GM12873 (cell line): Measurements from ENCODE around the gene PNLIPRP1.

Experiments used
- CTCF ChIP-seq: IDR thresholded peaks from 2 replicates; pipeline ENCODE4 v1.5.1; 2012; ENCODE audit warnings: low read depth, mild to moderate bottlenecking, moderate library complexity, low read length, control low read depth; ENCODE audit not compliant: insufficient read depth; ENCODE audit errors: missing control alignments

The PNLIPRP1 gene

GRCh38 chr10:116648903-116649302 is 58.1 kb downstream of the PNLIPRP1 start:
- no peak for TF ChIP-seq CTCF

GRCh38 chr10:116653885-116654284 is 63.1 kb downstream of the PNLIPRP1 start:
- TF ChIP-seq CTCF, result no peak

GRCh38 chr10:116654816-116655215 is 64.1 kb downstream of the PNLIPRP1 start:
- peak; percentile 51 for TF ChIP-seq CTCF

GRCh38 chr10:116655568-116655967 is 64.8 kb downstream of the PNLIPRP1 start:
- TF ChIP-seq CTCF, result no peak

GRCh38 chr10:116656044-116656443 is 65.3 kb downstream of the PNLIPRP1 start:
- TF ChIP-seq CTCF, result no peak

GRCh38 chr10:116657863-116658551 is 67.2 kb downstream of the PNLIPRP1 start:
- TF ChIP-seq CTCF, result no peak
